OCI-LY7 (cell line): Measurements from ENCODE around the gene UBE2J1. TPM values are rescaled to one million over a fixed set of nuclear protein-coding genes. Genes with fewer than 3 reads are reported as not detected.

ENCODE experiments used
- BruUV-seq: library from RNA; stranded (reverse); fragments of 400-500 nt; replicated peaks from 2 replicates; lab custom pipeline; 2021; lab: Mats Ljungman, UMichigan
- CTCF ChIA-PET: fragments of 300-600 bp; sonication (Branson Sonifier 250); formaldehyde crosslinking; loops from one replicate; lab custom pipeline; 2022; ENCODE audit warnings: antibody characterized with exemption; ENCODE audit not compliant: unreplicated experiment; lab: Charles Lee
- POLR2A ChIA-PET: fragments of 300-600 bp; sonication (Branson Sonifier 250); formaldehyde crosslinking; loops from one replicate; lab custom pipeline; 2022; ENCODE audit warnings: antibody characterized with exemption; lab: Charles Lee
- DNase-seq: peaks from one replicate; pipeline ENCODE4 v3.0.0-alpha.2; 2015; ENCODE audit warnings: low spot score
- H2AFZ ChIP-seq: fragments of 200-600 bp; sonication (generic), shearing (Covaris generic); 2 replicates; pipeline ENCODE4 v1.6.1; 2014; ENCODE audit warnings: mild to moderate bottlenecking, antibody characterized with exemption, low read length, moderate library complexity
- H3K27ac ChIP-seq: fragments of 200-600 bp; sonication (generic); 2 replicates; pipeline ENCODE4 v1.5.1; 2014; ENCODE audit warnings: mixed run types, low read depth, mild to moderate bottlenecking, moderate library complexity, low read length, inconsistent platforms; ENCODE audit not compliant: poor library complexity, severe bottlenecking
- H3K36me3 ChIP-seq: fragments of 200-600 bp; sonication (generic); 2 replicates; pipeline ENCODE4 v1.6.1; 2014; ENCODE audit warnings: mild to moderate bottlenecking, antibody characterized with exemption, low read length, moderate library complexity, mixed read lengths; ENCODE audit not compliant: insufficient read depth
- H3K4me1 ChIP-seq: fragments of 200-600 bp; sonication (generic); 2 replicates; pipeline ENCODE4 v1.5.1; 2014; ENCODE audit warnings: mild to moderate bottlenecking, low read length; ENCODE audit not compliant: insufficient read depth, poor library complexity, severe bottlenecking
- H3K4me2 ChIP-seq: fragments of 200-600 bp; sonication (generic); 2 replicates; pipeline ENCODE4 v1.6.1; 2014; ENCODE audit warnings: mild to moderate bottlenecking, low read length
- H3K4me3 ChIP-seq: fragments of 200-600 bp; sonication (generic); 2 replicates; pipeline ENCODE4 v1.5.1; 2014; ENCODE audit warnings: mild to moderate bottlenecking, low read depth, low read length; ENCODE audit not compliant: poor library complexity, severe bottlenecking
- H3K79me2 ChIP-seq: fragments of 200-600 bp; sonication (generic); 2 replicates; pipeline ENCODE4 v1.6.1; 2016; ENCODE audit warnings: low read depth, mild to moderate bottlenecking, low read length, moderate library complexity, mixed read lengths; ENCODE audit not compliant: insufficient read depth
- H3K9me2 ChIP-seq: fragments of 200-600 bp; sonication (generic); 2 replicates; pipeline ENCODE4 v1.6.1; 2016; ENCODE audit warnings: mild to moderate bottlenecking, low read length, mixed read lengths; ENCODE audit not compliant: insufficient read depth
- H3K9me3 ChIP-seq: fragments of 200-600 bp; sonication (generic); 2 replicates; pipeline ENCODE4 v1.6.1; 2014; ENCODE audit warnings: mild to moderate bottlenecking, mixed run types, low read length, mixed read lengths
- H4K20me1 ChIP-seq: fragments of 200-600 bp; sonication (generic); 2 replicates; pipeline ENCODE4 v1.6.1; 2014; ENCODE audit warnings: mild to moderate bottlenecking, antibody characterized with exemption, low read length, moderate library complexity, mixed read lengths; ENCODE audit not compliant: insufficient read depth
- EZH2phosphoT487 ChIP-seq: fragments of 200-600 bp; sonication (generic); IDR thresholded peaks from 2 replicates; pipeline ENCODE4 v1.6.1; 2018; ENCODE audit warnings: low read depth, borderline replicate concordance, mild to moderate bottlenecking, mixed run types, antibody characterized with exemption, low read length, moderate library complexity, mixed read lengths
- intact Hi-C: fragments of 100-400 bp; cut with micrococcal nuclease; formaldehyde crosslinking; loops from one replicate; pipeline ENCODE4 v1.10.0; 2022; ENCODE audit not compliant: unreplicated experiment
- total RNA-seq, 2 experiments: library from RNA; depleted of rRNA in 1 of 2; stranded (reverse); fragments of >200 nt in 1 of 2; shearing (Covaris generic) in 1 of 2; gene quantifications; 2 replicates each; pipeline ENCODE4 v1.2.3, GENCODE V29; 2014 to 2022
- TF ChIP-seq, protein P1 (sequence below): fragments of 200-600 bp; sonication (generic); conservative IDR thresholded peaks from 2 replicates; pipeline ENCODE4 v1.5.1; 2014; ENCODE audit warnings: mild to moderate bottlenecking, antibody characterized with exemption, low read length, moderate library complexity, mixed read lengths

Gene UBE2J1
- total RNA-seq, 2 experiments from 2014 or later, result 117 to 243 TPM

DNA sequence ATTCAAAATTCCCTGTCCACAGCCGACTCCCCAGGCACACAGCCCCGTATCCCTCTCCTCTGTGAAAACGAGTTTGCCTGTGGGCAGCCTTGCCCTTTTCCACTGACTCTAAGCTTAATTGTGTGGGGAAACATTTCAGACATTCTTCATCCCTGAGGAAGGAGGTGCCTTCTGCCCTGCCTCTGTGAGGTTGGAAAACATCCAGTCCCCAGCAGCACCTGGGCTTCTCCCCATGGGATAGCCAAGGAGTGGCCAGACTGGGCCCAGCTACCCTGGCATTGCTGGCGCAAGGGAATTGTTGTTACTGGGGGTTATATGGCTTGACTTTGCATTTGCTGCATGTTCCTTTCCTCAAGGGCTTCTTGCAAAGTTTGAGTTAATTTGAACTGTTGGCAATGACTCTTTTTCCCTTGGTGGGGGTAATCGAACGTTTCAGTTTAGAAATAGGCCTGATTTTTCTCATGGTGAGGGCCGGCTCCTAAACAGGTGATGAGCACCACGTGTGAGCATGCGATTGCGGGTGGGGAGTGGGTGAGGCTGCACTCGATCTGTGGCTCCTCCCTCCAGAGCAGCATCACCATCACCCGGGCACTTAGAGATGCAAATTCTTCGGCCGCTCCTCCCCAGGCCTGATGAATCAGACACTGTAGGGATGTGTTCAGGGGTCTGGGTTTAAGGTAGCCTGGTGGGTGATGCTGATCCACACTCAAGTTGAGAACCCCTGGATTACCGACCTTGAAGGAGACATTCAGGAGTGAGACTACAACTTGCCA is 67.4 kb downstream of the UBE2J1 start:
- POLR2A ChIA-PET, result no interaction called here
- DNase-seq, result no peak
- BruUV-seq, result no TSS peak
- Histone ChIP-seq H3K79me2 (no peaks in the 10 kb centered on the region), H3K27ac (no peak overlapping the region), H3K4me2 (no peak overlapping the region), H3K9me2 (no peaks in the 10 kb centered on the region), H4K20me1 (no peaks in the 10 kb centered on the region), H3K4me3 (no peak overlapping the region), H3K4me1 (no peaks in the 10 kb centered on the region), H2AFZ (no peak overlapping the region), H3K9me3 (no peaks in the 10 kb centered on the region), H3K36me3 (no peaks in the 10 kb centered on the region)
- intact Hi-C loops, result loop anchor here (5.0 kb wide), 1 partner anchor 82 kb away; no protein-coding TSS in a partner anchor
- TF ChIP-seq, protein P1, sequence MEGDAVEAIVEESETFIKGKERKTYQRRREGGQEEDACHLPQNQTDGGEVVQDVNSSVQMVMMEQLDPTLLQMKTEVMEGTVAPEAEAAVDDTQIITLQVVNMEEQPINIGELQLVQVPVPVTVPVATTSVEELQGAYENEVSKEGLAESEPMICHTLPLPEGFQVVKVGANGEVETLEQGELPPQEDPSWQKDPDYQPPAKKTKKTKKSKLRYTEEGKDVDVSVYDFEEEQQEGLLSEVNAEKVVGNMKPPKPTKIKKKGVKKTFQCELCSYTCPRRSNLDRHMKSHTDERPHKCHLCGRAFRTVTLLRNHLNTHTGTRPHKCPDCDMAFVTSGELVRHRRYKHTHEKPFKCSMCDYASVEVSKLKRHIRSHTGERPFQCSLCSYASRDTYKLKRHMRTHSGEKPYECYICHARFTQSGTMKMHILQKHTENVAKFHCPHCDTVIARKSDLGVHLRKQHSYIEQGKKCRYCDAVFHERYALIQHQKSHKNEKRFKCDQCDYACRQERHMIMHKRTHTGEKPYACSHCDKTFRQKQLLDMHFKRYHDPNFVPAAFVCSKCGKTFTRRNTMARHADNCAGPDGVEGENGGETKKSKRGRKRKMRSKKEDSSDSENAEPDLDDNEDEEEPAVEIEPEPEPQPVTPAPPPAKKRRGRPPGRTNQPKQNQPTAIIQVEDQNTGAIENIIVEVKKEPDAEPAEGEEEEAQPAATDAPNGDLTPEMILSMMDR, result no peak
- TF ChIP-seq EZH2phosphoT487, result no peak
- CTCF ChIA-PET, result no interaction called here

DNA sequence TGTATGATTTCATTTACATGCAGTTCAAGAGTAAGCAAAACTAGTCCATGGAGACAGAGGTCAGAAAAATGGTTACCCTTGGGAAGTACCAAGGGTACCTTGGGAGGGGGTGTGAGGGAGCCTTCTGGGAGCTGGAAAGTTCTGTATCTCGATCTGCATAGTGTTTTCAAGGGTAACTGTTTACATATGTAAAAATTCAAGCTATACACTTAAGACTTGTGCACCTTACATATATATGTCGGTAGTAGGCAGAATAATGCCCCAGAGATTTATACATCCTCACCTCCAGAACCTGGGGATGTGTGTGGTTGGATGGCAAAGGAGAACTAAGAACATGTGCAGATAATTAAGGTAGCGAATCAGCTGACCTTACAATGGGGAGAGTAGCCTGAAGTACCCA is 68.4 kb downstream of the UBE2J1 start:
- Histone ChIP-seq H3K4me1 (no peaks in the 10 kb centered on the region), H3K36me3 (no peaks in the 10 kb centered on the region), H3K9me3 (no peaks in the 10 kb centered on the region), H3K27ac (no peak overlapping the region), H3K4me2 (no peak overlapping the region), H4K20me1 (no peaks in the 10 kb centered on the region), H2AFZ (no peak overlapping the region), H3K79me2 (no peaks in the 10 kb centered on the region), H3K4me3 (no peak overlapping the region), H3K9me2 (no peaks in the 10 kb centered on the region)
- intact Hi-C loops, result loop anchor here (5.0 kb wide), 1 partner anchor 83 kb away; no protein-coding TSS in a partner anchor
- TF ChIP-seq, protein P1, result no peak
- no peak for TF ChIP-seq EZH2phosphoT487
- CTCF ChIA-PET, result no interaction called here
- POLR2A ChIA-PET, result interaction anchor here (0.8 kb wide), 1 partner anchor 20 kb away, joined by 4 read pairs; no protein-coding TSS in a partner anchor
- DNase-seq, result no peak
- BruUV-seq, result no TSS peak

DNA sequence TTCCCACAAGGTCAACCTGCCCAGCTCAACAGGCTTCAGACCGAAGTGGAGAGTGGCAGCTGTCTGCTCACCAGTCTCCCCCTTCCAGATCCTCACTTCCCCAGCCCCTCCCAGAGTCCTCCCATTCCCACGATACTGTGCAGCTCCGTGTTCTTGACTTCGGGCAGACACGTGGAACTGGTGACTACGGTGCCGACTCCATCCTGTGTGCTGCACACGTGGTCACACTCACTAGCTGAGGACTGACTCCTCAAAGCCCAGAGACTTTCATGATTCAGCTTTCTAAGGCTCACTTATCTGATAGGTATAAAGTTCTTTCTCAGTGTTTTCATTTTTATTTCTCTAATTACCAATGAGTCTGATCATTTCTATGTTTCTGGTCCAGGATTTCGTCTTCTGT is 69.8 kb downstream of the UBE2J1 start:
- Histone ChIP-seq H3K79me2 (no peaks in the 10 kb centered on the region), H4K20me1 (no peaks in the 10 kb centered on the region), H2AFZ (no peak overlapping the region), H3K9me2 (no peaks in the 10 kb centered on the region), H3K27ac (no peak overlapping the region), H3K4me1 (no peaks in the 10 kb centered on the region), H3K36me3 (no peaks in the 10 kb centered on the region), H3K4me3 (no peak overlapping the region), H3K9me3 (no peaks in the 10 kb centered on the region), H3K4me2 (no peak overlapping the region)
- no TSS peak for BruUV-seq
- ChIA-PET CTCF (interaction anchor here (0.6 kb wide), 1 partner anchor 93 kb away, joined by 6 read pairs; no protein-coding TSS in a partner anchor), POLR2A (interaction anchor here (1.0 kb wide), 1 partner anchor 55 kb away, joined by 3 read pairs; no protein-coding TSS in a partner anchor)
- DNase-seq, result no peak
- TF ChIP-seq, protein P1, result no peak
- TF ChIP-seq EZH2phosphoT487, result no peak
- intact Hi-C loops, result loop anchor here (5.0 kb wide), 1 partner anchor 85 kb away; no protein-coding TSS in a partner anchor
